T-helper 1 cell treated with Interleukin-12 subunit alpha and Interleukin-12 subunit beta and Interleukin-4 antibody, amounts not matched to agents 30 ng/mL and 1 ng/mL, for 36 hours (primary cell): ENCODE measurements around the gene HAPLN3. TPM values are rescaled to one million over a fixed set of nuclear protein-coding genes. Genes with fewer than 3 reads are reported as not detected.

Experiments used
- intact Hi-C: fragments of 100-400 bp; cut with micrococcal nuclease; formaldehyde crosslinking; loops from one replicate; pipeline ENCODE4 v1.15.1; 2024
- total RNA-seq: library from RNA; stranded (reverse); gene quantifications from 2 replicates; pipeline ENCODE4 v1.2.3, GENCODE V29; 2022

HAPLN3 gene
- total RNA-seq, 1 donor from 2014 or later = 191 TPM

- intact Hi-C loops = no loop called here
Observed at GRCh38 chr15:88871313-88871712, 24.0 kb downstream of the HAPLN3 start.

GRCh38 chr15:88866295-88866881 lies 29.0 kb downstream of the HAPLN3 start:
- intact Hi-C loops = no loop called here

DNA sequence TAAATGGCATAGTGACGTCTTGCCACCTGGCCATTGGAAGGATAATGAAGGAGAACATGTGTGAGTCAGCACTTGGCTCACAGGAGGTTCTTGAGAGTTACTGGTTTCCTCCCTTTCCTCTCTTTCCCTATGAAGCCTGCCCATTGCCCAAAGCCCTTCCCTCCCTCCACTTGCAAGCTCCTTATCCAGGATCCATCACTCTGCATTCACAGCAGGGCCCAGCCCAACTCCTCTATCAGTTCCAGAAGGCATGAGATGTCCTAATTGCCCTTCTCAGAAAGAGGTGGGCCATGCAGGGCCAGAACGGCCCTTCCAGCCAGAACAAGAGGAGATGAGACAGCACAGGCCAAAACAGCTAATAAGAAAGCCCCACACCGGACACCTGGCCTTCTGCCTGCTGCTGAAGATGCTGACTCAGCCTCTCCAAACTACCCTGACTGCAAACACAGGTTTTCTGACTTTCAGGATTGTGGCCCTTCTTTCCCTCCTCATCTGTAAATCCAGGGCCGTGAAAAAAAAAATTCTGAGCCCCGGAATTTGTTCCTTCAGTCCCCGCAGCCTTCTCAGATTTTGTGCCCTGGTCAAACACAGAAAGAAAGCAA lies 29.7 kb downstream of the HAPLN3 start:
- intact Hi-C loops = no loop called here

DNA sequence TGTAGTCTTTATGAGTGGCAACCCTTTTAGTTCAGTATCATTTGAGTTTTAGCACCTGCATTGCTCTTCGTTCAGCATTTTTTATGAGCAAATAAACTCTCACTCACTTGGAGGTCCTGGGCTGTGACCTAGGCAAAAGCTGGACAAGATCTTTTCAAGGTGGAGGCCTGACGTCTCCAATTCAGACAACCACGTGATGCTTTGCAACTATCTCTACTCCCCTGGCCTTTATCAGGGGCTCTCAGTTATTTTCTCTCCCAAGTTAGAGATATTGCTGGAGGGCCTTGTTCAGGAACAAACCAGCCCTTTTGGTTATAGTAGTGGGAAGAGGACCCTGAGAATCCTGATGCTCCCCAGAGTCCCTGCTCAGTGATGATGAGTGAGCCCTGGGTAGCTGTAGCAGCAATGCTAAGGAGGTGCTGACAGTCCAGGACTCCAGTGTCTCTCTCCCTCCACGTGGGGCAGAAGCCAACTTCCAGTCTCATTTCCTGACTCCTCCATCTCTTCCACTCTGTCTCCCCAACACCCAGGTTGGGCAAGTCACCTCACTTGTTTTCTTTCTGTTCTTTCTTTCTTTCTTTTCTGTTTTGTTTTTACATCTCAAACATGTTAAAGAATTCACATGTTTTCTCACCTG lies 30.4 kb downstream of the HAPLN3 start:
- intact Hi-C loops = no loop called here

GRCh38 chr15:88863412-88863811 lies 31.9 kb downstream of the HAPLN3 start:
- intact Hi-C loops = no loop called here

- intact Hi-C loops = no loop called here
Observed at GRCh38 chr15:88860212-88860611, 35.1 kb downstream of the HAPLN3 start.

DNA sequence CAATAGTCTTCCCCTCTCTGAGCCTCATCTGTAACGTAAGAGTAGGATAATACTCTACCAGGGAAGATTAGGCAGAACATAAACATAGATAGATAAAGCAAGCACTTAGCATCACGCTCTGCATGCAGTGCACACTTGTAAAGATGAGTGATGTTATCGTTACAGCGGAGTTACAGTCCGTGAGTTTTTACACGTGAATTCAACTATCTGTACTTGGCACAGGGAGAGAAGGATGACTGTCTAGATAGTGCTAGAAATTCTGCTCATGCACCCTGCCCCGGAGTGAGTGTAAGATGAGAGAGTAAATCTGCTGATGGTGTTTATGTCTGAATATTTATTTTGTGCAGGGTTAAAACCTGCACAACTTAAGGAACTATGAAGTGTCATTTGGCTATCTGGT lies 35.8 kb downstream of the HAPLN3 start:
- intact Hi-C loops = no loop called here

DNA sequence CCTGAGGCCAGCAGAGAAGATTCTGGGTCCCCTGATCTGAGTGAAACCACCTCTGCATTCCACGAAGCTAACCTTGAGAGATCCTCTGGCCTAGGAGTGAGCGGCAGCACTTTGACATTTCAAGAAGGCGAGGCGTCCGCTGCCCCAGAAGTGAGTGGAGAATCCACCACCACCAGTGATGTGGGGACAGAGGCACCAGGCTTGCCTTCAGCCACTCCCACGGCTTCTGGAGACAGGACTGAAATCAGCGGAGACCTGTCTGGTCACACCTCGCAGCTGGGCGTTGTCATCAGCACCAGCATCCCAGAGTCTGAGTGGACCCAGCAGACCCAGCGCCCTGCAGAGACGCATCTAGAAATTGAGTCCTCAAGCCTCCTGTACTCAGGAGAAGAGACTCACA lies 36.4 kb downstream of the HAPLN3 start:
- intact Hi-C loops = no loop called here

DNA sequence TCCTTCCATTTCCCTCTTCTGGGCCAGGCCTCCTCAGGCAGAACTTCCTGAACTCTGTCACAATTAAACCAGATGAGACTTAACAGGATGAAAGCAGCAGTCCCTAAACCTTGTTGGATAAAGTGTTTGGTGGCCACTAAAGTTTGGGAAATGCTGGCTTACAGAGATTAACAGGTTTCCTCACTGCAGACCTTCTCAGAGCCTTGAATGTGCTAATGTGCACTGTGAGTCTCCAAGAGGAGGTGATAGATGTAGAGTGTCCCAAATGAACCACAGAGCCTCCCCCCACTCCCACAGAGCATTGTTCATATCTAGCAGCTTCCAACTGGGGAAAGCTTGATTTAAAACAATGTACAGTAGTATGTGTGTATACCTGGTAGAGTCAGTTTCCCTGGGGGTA lies 42.9 kb downstream of the HAPLN3 start:
- intact Hi-C loops = no loop called here

DNA sequence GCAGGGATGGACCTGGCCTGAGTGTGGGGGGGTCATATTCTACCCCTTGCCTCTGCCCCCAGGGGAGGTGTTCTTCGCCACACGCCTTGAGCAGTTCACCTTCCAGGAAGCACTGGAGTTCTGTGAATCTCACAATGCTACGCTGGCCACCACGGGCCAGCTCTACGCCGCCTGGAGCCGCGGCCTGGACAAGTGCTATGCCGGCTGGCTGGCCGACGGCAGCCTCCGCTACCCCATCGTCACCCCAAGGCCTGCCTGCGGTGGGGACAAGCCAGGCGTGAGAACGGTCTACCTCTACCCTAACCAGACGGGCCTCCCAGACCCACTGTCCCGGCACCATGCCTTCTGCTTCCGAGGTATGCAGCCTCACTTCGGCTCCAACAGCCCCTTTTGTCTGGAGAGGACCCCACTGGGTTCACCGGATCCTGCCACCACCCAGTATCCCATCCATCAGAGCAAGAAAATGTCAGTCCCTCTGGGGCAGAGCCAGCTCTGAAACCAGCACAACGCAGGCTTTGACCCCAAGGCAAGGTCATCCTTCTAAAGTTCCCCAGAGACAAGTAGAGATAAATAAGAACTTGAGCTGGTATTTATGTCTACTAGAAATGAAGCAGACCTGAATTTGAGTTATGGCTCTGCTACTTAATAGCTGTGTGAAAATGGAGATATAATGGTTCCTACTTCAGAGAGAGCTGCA lies 45.8 kb downstream of the HAPLN3 start:
- intact Hi-C loops = no loop called here

GRCh38 chr15:88848203-88848602 lies 47.1 kb downstream of the HAPLN3 start:
- intact Hi-C loops = no loop called here

- intact Hi-C loops = no loop called here
Observed at GRCh38 chr15:88847144-88847543, 48.2 kb downstream of the HAPLN3 start.

DNA sequence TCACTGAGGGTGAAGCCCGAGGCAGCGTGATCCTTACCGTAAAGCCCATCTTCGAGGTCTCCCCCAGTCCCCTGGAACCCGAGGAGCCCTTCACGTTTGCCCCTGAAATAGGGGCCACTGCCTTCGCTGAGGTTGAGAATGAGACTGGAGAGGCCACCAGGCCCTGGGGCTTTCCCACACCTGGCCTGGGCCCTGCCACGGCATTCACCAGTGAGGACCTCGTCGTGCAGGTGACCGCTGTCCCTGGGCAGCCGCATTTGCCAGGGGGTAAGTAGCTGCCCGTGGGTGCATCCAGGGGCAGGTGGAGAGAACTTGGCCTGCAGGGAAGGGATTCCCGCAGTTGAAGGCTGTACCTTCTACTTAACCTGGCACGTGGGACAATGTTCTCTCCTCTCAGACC lies 49.7 kb downstream of the HAPLN3 start:
- intact Hi-C loops = no loop called here

- intact Hi-C loops = no loop called here
Observed at GRCh38 chr15:88844749-88845386, 50.5 kb downstream of the HAPLN3 start.

DNA sequence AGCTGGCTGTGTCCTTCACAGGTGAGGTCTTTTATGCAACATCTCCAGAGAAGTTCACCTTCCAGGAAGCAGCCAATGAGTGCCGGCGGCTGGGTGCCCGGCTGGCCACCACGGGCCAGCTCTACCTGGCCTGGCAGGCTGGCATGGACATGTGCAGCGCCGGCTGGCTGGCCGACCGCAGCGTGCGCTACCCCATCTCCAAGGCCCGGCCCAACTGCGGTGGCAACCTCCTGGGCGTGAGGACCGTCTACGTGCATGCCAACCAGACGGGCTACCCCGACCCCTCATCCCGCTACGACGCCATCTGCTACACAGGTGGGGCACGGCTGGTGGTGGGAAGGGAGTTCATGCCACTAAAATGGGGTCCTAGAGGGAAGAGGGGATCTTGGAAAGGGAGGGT lies 52.0 kb downstream of the HAPLN3 start:
- intact Hi-C loops = no loop called here

DNA sequence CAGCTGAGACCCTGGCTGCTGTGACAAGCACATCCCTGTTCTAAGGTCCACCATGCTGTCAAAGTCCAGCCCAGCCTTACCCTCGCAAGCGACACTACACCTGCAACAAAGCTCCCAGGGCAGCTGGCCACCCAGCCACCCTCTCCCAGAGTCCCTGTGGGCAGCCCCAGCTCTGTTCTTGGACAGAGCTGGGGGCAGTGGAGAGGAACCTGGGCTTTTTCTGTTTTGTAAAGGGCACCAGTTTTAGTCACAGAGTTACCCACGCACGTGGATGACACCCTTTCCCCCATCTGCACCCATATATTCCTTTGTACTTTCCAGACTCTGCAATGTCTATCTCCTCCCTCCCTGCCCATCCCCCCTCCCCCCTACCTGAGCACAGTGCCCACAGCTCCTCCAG lies 53.2 kb downstream of the HAPLN3 start:
- intact Hi-C loops = no loop called here

GRCh38 chr15:88841236-88841635 lies 54.1 kb downstream of the HAPLN3 start:
- intact Hi-C loops = no loop called here

GRCh38 chr15:88839961-88840360 lies 55.4 kb downstream of the HAPLN3 start:
- intact Hi-C loops = no loop called here

DNA sequence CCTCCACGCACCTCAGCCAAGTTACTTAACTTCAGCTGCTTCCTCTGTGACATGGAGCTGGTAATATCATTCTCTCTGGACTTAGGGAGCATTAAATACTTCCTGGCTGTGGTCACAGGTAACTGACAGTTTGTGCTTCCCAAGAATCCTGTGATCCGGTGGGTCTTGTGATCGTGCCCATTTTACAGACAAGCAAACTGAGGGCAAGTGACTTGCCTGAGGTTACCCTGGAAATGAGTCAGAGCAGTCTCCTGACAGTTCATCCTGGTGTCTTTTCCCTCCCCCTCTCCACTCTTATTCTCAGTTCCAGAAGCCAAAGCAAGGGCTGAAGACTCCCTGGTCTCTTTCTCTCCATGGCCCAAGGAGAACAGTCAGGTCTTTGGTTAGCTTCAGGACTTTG lies 56.2 kb downstream of the HAPLN3 start:
- intact Hi-C loops = no loop called here

DNA sequence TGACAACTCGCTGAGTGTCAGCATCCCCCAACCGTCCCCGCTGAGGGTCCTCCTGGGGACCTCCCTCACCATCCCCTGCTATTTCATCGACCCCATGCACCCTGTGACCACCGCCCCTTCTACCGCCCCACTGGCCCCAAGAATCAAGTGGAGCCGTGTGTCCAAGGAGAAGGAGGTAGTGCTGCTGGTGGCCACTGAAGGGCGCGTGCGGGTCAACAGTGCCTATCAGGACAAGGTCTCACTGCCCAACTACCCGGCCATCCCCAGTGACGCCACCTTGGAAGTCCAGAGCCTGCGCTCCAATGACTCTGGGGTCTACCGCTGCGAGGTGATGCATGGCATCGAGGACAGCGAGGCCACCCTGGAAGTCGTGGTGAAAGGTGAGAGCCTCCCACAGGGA lies 56.7 kb downstream of the HAPLN3 start:
- intact Hi-C loops = no loop called here

DNA sequence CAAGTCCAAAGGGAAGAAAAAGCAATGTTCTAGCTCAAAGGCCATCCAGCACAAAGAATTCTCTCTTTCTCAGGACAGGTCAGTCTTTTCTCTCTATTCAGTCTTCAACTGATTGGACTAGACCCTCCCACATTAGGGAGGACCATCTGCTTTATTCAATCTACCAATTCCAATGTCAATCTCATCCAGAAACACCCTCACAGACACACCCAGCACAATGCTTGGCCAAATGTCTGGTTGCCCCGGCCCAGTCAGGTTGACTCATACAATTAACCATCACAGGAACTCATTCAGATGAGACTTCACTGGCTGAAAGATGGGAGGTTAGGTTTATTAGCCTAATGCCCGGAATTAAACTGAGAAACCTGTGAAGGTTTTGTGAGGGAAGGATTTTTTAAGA lies 59.7 kb downstream of the HAPLN3 start:
- intact Hi-C loops = no loop called here

DNA sequence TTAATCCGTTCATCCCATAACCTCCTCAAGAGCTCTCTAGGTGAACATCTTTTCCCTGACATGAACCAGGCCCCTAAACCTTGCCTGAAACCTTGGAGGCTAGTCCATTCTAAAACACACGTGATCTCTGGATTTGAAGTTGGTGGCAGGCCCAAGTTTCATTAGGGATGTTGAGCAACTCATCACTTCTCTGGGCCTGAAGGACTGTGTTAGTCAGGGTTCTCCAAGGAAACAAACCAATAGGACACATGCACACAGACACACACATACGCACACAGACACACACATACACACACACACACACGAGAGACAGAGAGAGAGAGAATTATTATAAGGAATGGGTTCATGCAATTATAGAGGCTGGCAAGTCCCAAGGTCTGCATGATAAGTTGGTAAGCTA lies 60.2 kb downstream of the HAPLN3 start:
- intact Hi-C loops = no loop called here
